MM.1S (cell line): Measurements from ENCODE around the gene UGT1A4.

Experiments
- CTCF ChIP-seq: fragments of 300-600 bp; sonication (generic); IDR thresholded peaks from 2 replicates; pipeline ENCODE4 v1.5.1; 2016; ENCODE audit warnings: antibody characterized with exemption, low read length, mixed read lengths
- EZH2phosphoT487 ChIP-seq: fragments of 300-600 bp; sonication (generic); IDR thresholded peaks from 2 replicates; pipeline ENCODE4 v1.6.1; 2018; ENCODE audit warnings: antibody characterized with exemption, low read length

- TF ChIP-seq CTCF: no peak
- no peak for TF ChIP-seq EZH2phosphoT487
Measured at GRCh38 chr2:233708942-233709341, 9.6 kb upstream of the UGT1A4 start.
